Loucy (cell line): ENCODE results near the gene ZGRF1.

Experiments
- H2AFZ ChIP-seq: fragments of 200-600 bp; sonication (generic); 2 replicates; pipeline ENCODE4 v1.6.0; 2016; ENCODE audit warnings: antibody characterized with exemption, mild to moderate bottlenecking, low read length, moderate library complexity
- H3F3A ChIP-seq: fragments of 200-600 bp; 2 replicates; pipeline ENCODE4 v1.6.0; 2016; ENCODE audit warnings: antibody characterized with exemption, low read depth, mild to moderate bottlenecking
- H3K27me3 ChIP-seq: fragments of 200-600 bp; sonication (generic); 2 replicates; pipeline ENCODE4 v1.6.1; 2014; ENCODE audit warnings: low read length, mild to moderate bottlenecking; ENCODE audit not compliant: insufficient read depth, poor library complexity, severe bottlenecking
- H3K36me3 ChIP-seq: fragments of 200-600 bp; sonication (generic); 2 replicates; pipeline ENCODE4 v1.6.1; 2016; ENCODE audit warnings: low read length; ENCODE audit not compliant: insufficient read depth
- H3K4me1 ChIP-seq: fragments of 200-600 bp; sonication (generic); 2 replicates; pipeline ENCODE4 v1.5.1; 2014; ENCODE audit warnings: low read length, mild to moderate bottlenecking; ENCODE audit not compliant: insufficient read depth, poor library complexity, severe bottlenecking
- H3K4me2 ChIP-seq: fragments of 200-600 bp; sonication (generic); 2 replicates; pipeline ENCODE4 v1.6.0; 2014; ENCODE audit warnings: antibody characterized with exemption, low read length, low read depth, mild to moderate bottlenecking; ENCODE audit not compliant: poor library complexity, severe bottlenecking
- H3K4me3 ChIP-seq: fragments of 200-600 bp; sonication (generic); 2 replicates; pipeline ENCODE4 v1.5.1; 2014; ENCODE audit warnings: low read length, mild to moderate bottlenecking, mixed read lengths; ENCODE audit not compliant: poor library complexity, severe bottlenecking
- H3K79me2 ChIP-seq: fragments of 200-600 bp; sonication (generic); 2 replicates; pipeline ENCODE4 v1.6.1; 2014; ENCODE audit warnings: low read length; ENCODE audit not compliant: insufficient read depth
- H3K9ac ChIP-seq: fragments of 200-600 bp; sonication (generic); 2 replicates; pipeline ENCODE4 v1.6.0; 2014; ENCODE audit warnings: mild to moderate bottlenecking, low read depth, low read length, moderate library complexity; ENCODE audit not compliant: poor library complexity, severe bottlenecking
- H3K9me2 ChIP-seq: fragments of 200-600 bp; sonication (generic); replicated peaks from 2 replicates; pipeline ENCODE4 v1.6.1; 2016; ENCODE audit warnings: low read depth, low read length, mixed read lengths
- H3K9me3 ChIP-seq: fragments of 200-600 bp; sonication (generic); 2 replicates; pipeline ENCODE4 v1.6.1; 2014; ENCODE audit warnings: mild to moderate bottlenecking, antibody characterized with exemption, low read length, low read depth; ENCODE audit not compliant: insufficient read depth
- H4K20me1 ChIP-seq: fragments of 200-600 bp; sonication (generic); 2 replicates; pipeline ENCODE4 v1.6.0; 2014; ENCODE audit warnings: antibody characterized with exemption, low read length, mild to moderate bottlenecking; ENCODE audit not compliant: insufficient read depth, poor library complexity, severe bottlenecking
- EZH2phosphoT487 ChIP-seq: fragments of 200-600 bp; IDR thresholded peaks from 2 replicates; pipeline ENCODE4 v1.6.1; 2018; ENCODE audit warnings: antibody characterized with exemption, mild to moderate bottlenecking, moderate library complexity, borderline replicate concordance
- TF ChIP-seq, protein P1 (sequence below): fragments of 200-600 bp; sonication (generic); conservative IDR thresholded peaks from 2 replicates; pipeline ENCODE4 v1.5.1; 2014; ENCODE audit warnings: mild to moderate bottlenecking, antibody characterized with exemption, low read length

ZGRF1 gene

DNA sequence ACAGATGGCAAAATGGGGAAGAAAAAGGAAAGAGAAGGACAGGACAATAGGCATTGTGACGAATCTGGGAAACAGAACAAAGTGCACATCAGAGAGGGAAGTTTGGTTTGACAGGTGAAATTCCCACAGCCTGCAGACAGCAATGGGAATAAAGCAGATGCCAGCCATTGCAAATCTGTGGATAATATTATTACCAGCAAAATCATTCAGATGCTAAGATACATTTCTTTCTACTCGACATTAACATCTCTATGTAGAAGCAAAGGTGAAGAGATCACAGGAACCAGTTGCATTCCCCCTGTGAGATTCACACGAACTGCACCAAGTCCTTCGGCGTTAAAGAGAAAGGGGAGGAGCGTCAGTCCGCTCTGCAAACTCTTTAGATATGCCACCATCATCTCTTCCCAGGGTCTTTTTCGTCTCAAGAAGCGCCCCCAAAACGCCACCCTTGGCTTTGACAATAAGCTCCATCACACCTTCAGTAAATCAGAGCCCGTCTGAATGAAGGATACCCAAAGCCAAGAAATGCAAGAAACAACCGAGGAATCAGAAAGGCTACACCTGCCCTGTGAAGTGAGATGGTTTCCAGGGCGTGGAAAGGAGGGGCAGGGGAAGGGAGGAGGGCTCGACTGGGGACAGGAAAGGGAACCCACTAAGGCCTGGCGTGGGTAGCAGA is 122.6 kb downstream of the ZGRF1 start:
- Histone ChIP-seq H3K4me1 (no peaks in the 10 kb centered on the region), H3K4me2 (no peak overlapping the region), H3K9me3 (no peaks in the 10 kb centered on the region), H3F3A (no peaks in the 10 kb centered on the region), H4K20me1 (no peaks in the 10 kb centered on the region), H3K4me3 (no peak overlapping the region), H3K27me3 (no peaks in the 10 kb centered on the region), H3K36me3 (no peaks in the 10 kb centered on the region), H3K79me2 (no peaks in the 10 kb centered on the region), H3K9ac (no peak overlapping the region), H3K9me2 (no peaks in the 10 kb centered on the region), H2AFZ (no peak overlapping the region)
- no peak for TF ChIP-seq EZH2phosphoT487
- TF ChIP-seq, protein P1, sequence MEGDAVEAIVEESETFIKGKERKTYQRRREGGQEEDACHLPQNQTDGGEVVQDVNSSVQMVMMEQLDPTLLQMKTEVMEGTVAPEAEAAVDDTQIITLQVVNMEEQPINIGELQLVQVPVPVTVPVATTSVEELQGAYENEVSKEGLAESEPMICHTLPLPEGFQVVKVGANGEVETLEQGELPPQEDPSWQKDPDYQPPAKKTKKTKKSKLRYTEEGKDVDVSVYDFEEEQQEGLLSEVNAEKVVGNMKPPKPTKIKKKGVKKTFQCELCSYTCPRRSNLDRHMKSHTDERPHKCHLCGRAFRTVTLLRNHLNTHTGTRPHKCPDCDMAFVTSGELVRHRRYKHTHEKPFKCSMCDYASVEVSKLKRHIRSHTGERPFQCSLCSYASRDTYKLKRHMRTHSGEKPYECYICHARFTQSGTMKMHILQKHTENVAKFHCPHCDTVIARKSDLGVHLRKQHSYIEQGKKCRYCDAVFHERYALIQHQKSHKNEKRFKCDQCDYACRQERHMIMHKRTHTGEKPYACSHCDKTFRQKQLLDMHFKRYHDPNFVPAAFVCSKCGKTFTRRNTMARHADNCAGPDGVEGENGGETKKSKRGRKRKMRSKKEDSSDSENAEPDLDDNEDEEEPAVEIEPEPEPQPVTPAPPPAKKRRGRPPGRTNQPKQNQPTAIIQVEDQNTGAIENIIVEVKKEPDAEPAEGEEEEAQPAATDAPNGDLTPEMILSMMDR = no peak

DNA sequence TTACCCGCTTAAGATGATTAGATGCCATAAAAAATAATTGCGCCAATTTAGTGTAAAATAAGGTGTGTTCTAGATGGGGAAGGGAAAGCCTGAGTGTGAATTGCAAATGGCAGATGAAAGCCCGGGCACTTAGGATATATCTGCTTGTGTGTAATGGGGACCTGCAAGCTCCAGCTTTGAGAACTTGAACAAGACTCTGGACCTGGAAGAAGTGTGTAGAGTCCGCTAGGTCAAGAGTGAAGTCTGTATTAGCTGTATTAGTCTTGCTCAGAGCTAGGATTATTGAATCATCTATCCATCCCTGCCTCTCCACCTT is 124.9 kb downstream of the ZGRF1 start:
- Histone ChIP-seq H3K79me2 (no peaks in the 10 kb centered on the region), H3K27me3 (no peaks in the 10 kb centered on the region), H2AFZ (no peak overlapping the region), H3F3A (no peaks in the 10 kb centered on the region), H3K4me1 (no peaks in the 10 kb centered on the region), H3K4me3 (no peak overlapping the region), H3K9me2 (no peaks in the 10 kb centered on the region), H4K20me1 (no peaks in the 10 kb centered on the region), H3K36me3 (no peaks in the 10 kb centered on the region), H3K9me3 (no peaks in the 10 kb centered on the region), H3K9ac (no peak overlapping the region), H3K4me2 (no peak overlapping the region)
- TF ChIP-seq EZH2phosphoT487 = no peak
- TF ChIP-seq, protein P1 = no peak

DNA sequence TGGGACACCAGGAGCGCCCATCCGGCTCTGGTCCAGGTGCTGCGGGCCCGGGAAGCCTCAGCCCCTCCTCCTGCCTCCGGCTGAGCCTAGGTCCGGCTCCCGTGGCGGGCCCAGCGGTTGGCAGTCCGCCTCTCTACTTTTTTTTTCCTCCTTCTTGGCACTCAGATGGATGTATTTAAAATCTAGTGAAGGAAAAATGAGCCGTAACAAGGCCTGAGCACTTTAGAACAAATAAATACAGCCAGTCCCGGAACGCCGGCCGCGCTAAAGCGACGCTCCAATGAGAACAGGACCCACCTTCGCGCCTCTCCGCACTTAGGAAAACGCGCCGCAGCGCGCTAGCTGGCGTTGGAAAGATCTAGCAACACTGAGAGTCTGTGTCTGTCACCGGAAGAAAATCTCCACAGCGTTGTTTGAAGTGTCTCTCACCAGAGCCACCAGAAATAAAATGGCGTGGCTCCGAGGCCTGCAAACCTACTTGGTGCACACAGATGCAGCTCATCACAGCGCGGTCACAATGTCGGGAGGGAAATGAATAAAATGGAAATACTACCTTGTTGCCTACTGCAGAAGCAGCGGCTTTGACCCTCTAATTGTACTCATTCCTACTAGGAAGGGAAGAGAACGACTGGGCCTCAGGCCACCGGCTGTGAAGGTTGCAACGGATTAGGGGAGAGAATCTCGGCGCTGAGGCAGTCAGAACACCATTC is 125.5 kb downstream of the ZGRF1 start:
- Histone ChIP-seq H3K4me1 (no peaks in the 10 kb centered on the region), H3K4me2 (no peak overlapping the region), H3K27me3 (no peaks in the 10 kb centered on the region), H3K36me3 (no peaks in the 10 kb centered on the region), H2AFZ (no peak overlapping the region), H3K79me2 (no peaks in the 10 kb centered on the region), H3K9me2 (no peaks in the 10 kb centered on the region), H4K20me1 (no peaks in the 10 kb centered on the region), H3K4me3 (no peak overlapping the region), H3K9me3 (no peaks in the 10 kb centered on the region), H3K9ac (no peak overlapping the region), H3F3A (no peaks in the 10 kb centered on the region)
- TF ChIP-seq, protein P1 = no peak
- no peak for TF ChIP-seq EZH2phosphoT487
